Neural cell (in vitro differentiated cells): ENCODE measurements around the gene ASIC4.

Experiments
- POLR2AphosphoS5 ChIP-seq: IDR thresholded peaks from 2 replicates; pipeline ENCODE4 v1.6.1; 2012
- RAD21 ChIP-seq: fragments of 450-650 bp; conservative IDR thresholded peaks from 2 replicates; pipeline ENCODE4 v1.6.1; 2014; ENCODE audit warnings: antibody characterized with exemption, mild to moderate bottlenecking, moderate library complexity
- SMC3 ChIP-seq: fragments of 450-650 bp; conservative IDR thresholded peaks from 2 replicates; pipeline ENCODE4 v1.6.1; 2014; ENCODE audit warnings: antibody characterized with exemption, mild to moderate bottlenecking, moderate library complexity; ENCODE audit not compliant: poor library complexity
- TAF1 ChIP-seq: IDR thresholded peaks from 2 replicates; pipeline ENCODE4 v1.6.1; 2012; ENCODE audit warnings: low read depth
- TF ChIP-seq, protein P1 (sequence below): fragments of 450-650 bp; IDR thresholded peaks from 2 replicates; pipeline ENCODE4 v1.5.1; 2014; ENCODE audit warnings: antibody characterized with exemption, mild to moderate bottlenecking, moderate library complexity; ENCODE audit not compliant: poor library complexity, severe bottlenecking

DNA sequence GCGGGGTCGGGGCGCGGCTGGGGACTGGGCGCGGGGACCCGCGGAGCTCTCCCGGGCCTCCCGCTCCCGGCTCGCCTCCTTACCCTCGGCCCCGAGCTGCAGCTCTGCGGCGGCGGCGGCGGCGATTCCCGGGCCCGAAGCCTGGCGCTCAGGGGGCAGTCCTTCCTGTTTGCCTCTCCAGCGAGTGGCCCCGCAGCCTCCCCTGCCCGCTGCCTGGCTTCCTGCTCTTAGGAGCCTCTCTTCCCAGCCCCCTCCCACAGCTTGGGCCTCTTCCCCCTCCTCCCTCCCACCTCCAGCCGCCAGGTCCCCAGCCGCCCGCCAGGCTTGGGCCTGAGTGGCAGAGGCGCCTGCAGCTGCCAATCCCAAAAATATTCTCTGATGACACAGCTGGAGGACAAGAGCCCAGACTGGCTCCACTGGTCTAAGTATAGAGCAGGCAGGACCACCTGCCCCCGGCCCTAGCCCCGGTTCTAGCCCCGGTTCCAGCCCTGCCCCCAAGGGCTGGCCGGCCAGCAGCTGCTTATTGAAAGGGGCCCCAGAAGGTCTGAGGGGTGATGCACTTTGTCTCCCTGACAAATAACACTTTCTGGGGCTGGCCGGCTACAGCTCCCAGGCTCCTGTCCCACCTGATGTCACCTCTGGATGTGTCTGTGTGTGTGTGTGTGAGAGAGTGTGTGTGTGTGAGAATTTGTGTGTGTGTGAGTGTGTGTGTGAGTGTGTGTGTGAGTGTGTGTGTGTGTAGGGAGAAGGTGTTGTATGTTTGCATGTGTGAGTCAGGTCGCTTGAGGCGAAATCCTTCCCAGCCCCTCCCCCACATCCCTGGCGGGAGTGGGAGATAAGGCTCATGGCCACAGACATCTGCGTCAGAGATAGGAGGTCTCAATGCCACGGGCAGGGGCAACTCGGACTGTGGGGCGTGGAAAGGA, 57.3 kb downstream of the ASIC4 start, which contains the start of gene OBSL1:
- TF ChIP-seq, protein P1, sequence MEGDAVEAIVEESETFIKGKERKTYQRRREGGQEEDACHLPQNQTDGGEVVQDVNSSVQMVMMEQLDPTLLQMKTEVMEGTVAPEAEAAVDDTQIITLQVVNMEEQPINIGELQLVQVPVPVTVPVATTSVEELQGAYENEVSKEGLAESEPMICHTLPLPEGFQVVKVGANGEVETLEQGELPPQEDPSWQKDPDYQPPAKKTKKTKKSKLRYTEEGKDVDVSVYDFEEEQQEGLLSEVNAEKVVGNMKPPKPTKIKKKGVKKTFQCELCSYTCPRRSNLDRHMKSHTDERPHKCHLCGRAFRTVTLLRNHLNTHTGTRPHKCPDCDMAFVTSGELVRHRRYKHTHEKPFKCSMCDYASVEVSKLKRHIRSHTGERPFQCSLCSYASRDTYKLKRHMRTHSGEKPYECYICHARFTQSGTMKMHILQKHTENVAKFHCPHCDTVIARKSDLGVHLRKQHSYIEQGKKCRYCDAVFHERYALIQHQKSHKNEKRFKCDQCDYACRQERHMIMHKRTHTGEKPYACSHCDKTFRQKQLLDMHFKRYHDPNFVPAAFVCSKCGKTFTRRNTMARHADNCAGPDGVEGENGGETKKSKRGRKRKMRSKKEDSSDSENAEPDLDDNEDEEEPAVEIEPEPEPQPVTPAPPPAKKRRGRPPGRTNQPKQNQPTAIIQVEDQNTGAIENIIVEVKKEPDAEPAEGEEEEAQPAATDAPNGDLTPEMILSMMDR: no peak
- TF ChIP-seq POLR2AphosphoS5: peak; percentile 35
- no peak for TF ChIP-seq TAF1
- no peak for TF ChIP-seq RAD21
- no peak for TF ChIP-seq SMC3
